ENCODE measurements around the gene UBE2F. TPM values are rescaled to one million over a fixed set of nuclear protein-coding genes. Genes with fewer than 3 reads are reported as not detected.

UBE2F gene
- total and polyA plus RNA-seq, 2 of the 13 experiments (the other 11 are each of a cell fraction or from before 2014, with no cell fraction given) = 35.4 to 73.1 TPM

GRCh38 chr2:238079874-238080327, 113.1 kb downstream of the UBE2F start:
- H3K4me3 ChIP-seq (replicated peaks in 1 of 3; ENCODE audit: insufficient read depth in 1 of 3, low read depth in 2 of 3, low read length in 3 of 3) = no peak overlapping the region; a peak in 1 of 6 replicates
- peaks cover 51% of the 10 kb centered on the region for H3K4me1 ChIP-seq (ENCODE audit: insufficient read depth, low read length)
- peak; percentile 92 for ATAC-seq
- ChIA-PET CTCF (ENCODE audit: low intra/inter-chr PET ratio, low total read pairs) (no interaction called here), POLR2A (interaction anchor here (1.5 to 2.8 kb wide), 2 partner anchors 18 to 19 kb away, joined by 12 to 27 read pairs; partner anchors contain the start of gene SCLY)
- H3K27ac ChIP-seq (ENCODE audit: extremely low read length, insufficient read depth, low read length) = peak overlapping the region; percentile 52
- intact Hi-C loops (cut with micrococcal nuclease; ENCODE audit: unreplicated experiment) (loop anchor here (2.0 kb wide), 1 partner anchor 17 kb away; no protein-coding TSS in a partner anchor), in situ Hi-C loops (cut with HindIII; ENCODE audit: extremely low pct_ligation_motif_present, low pct_unique_long_range_greater_than_20kb) (no loop called here)
- no peak overlapping the region for H2AFZ ChIP-seq (ENCODE audit: low read length)
- no peaks in the 10 kb centered on the region for H4K20me1 ChIP-seq (ENCODE audit: insufficient read depth, low read length)
- peak; percentile 77 for FAIRE-seq
- H3K9me3 ChIP-seq (ENCODE audit: low read length) = peaks cover 7% of the 10 kb centered on the region; the same call in 1 of the 2 replicates
- BruUV-seq (replicated peaks) = no TSS peak
- H3K36me3 ChIP-seq (replicated peaks in 1 of 2; ENCODE audit: control insufficient read depth in 1 of 2, insufficient read depth in 2 of 2, low read length in 2 of 2) = peaks cover 24 to 43% of the 10 kb centered on the region in 2 experiments
- peak overlapping the region; percentile 41 for H3K4me2 ChIP-seq (ENCODE audit: low read depth, low read length)
- no peak overlapping the region for H3K9ac ChIP-seq (ENCODE audit: insufficient read depth, low read depth, low read length)
- peaks cover 8% of the 10 kb centered on the region for H3K79me2 ChIP-seq (ENCODE audit: insufficient read depth, low read length)
- 4% methylated on average over 2 of the region's 2 CpGs for WGBS (ENCODE audit: low lambda C conversion rate)
- H3K27me3 ChIP-seq (ENCODE audit: control insufficient read depth in 1 of 2, insufficient read depth in 2 of 2, low read length in 2 of 2) = no peaks in the 10 kb centered on the region
- peak; percentile 96 for DNase-seq (ENCODE audit: low spot score)
- TF ChIP-seq NFYC (CRISPR knock-in tag; IDR thresholded peaks at IDR 0.05) = peak; percentile 45
- TF ChIP-seq ZNF556 (CRISPR knock-in tag; IDR thresholded peaks at IDR 0.05; ENCODE audit: borderline replicate concordance) = peak; percentile 52; the same call in 1 of the 2 replicates
- peak; percentile 51; the same call in 1 of the 2 replicates for TF ChIP-seq LCORL (IDR thresholded peaks at IDR 0.05)
- TF ChIP-seq LCORL (CRISPR knock-in tag; IDR thresholded peaks at IDR 0.05) = peak; percentile 84
- TF ChIP-seq CBX1 (IDR thresholded peaks at IDR 0.05; ENCODE audit: low read depth) = no peak
- peak; percentile 88 for TF ChIP-seq RARA (CRISPR knock-in tag; IDR thresholded peaks at IDR 0.05)
- peak; percentile 95 for TF ChIP-seq NCOA2 (CRISPR knock-in tag; IDR thresholded peaks at IDR 0.05)
- TF ChIP-seq ZNF75D (CRISPR knock-in tag; IDR thresholded peaks at IDR 0.05; ENCODE audit: borderline replicate concordance) = no peak
- peak; percentile 90; the same call in 1 of the 2 replicates for TF ChIP-seq SMYD3 (CRISPR knock-in tag; IDR thresholded peaks at IDR 0.05)
- TF ChIP-seq MIER3 (CRISPR knock-in tag; IDR thresholded peaks at IDR 0.05; ENCODE audit: borderline replicate concordance) = peak; percentile 87; the same call in 1 of the 2 replicates
- peak; percentile 44; the same call in 1 of the 2 replicates for TF ChIP-seq YEATS4 (CRISPR knock-in tag; IDR thresholded peaks at IDR 0.05; ENCODE audit: borderline replicate concordance)
- peak; percentile 69; the same call in 1 of the 2 replicates for TF ChIP-seq GFI1 (CRISPR knock-in tag; IDR thresholded peaks at IDR 0.05; ENCODE audit: borderline replicate concordance)
- TF ChIP-seq HNF4A (CRISPR knock-in tag; IDR thresholded peaks at IDR 0.05) = peak; percentile 68
- no peak; the same call in none of the 2 replicates for TF ChIP-seq POGK (CRISPR knock-in tag; conservative IDR thresholded peaks at IDR 0.05)
- no peak for TF ChIP-seq ZXDC (CRISPR knock-in tag; IDR thresholded peaks at IDR 0.05)
